NK-92 treated with Interleukin-12 subunit alpha and Interleukin-12 subunit beta, amount 100 ng/mL, for 24 hours (cell line): ENCODE data around the gene CD27.
"Not testable (repeated sequence)": the region's sequence is repeated elsewhere in the genome, so short reads cannot be mapped to it uniquely, and the experiment has no call there.

Experiments used
- DNase-seq: peaks from one replicate; lab custom pipeline; 2025; lab: John Stamatoyannopoulos, UW

CD27 gene

DNA sequence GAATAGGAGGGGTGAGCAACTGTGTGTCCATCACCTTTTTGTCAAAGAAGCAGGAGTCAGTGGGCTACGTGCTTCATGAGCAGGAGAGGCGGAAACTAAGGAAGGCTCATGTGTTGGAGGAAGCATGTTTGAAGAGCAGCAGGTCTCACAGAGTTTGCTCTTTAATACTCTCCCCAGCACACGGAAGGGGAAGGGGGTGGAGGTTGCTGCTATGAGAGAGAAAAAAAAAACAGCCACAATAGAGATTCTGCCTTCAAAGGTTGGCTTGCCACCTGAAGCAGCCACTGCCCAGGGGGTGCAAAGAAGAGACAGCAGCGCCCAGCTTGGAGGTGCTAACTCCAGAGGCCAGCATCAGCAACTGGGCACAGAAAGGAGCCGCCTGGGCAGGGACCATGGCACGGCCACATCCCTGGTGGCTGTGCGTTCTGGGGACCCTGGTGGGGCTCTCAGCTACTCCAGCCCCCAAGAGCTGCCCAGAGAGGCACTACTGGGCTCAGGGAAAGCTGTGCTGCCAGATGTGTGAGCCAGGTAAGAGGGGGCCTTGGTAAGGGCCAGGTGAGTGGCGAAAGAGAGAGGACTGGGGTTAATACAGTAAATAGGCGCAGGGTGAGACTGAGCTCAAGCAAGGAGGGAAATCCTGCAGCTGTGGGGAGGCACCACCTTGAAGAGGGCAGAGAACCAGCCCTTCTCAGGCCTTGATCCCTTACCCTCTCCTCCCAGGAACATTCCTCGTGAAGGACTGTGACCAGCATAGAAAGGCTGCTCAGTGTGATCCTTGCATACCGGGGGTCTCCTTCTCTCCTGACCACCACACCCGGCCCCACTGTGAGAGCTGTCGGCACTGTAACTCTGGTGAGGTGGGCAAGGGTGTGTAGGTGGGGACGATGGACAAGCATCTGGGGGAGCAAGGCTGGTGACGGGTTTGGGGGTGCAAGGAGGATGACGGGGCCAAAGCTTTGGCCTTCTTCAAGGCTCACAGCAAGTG is at the start of gene CD27:
Gene CD27 (plus strand): TSS at position 252 of the 985 bp plus-strand sequence. CDS start 141 bp downstream, at position 393.
- no peak for DNase-seq

DNA sequence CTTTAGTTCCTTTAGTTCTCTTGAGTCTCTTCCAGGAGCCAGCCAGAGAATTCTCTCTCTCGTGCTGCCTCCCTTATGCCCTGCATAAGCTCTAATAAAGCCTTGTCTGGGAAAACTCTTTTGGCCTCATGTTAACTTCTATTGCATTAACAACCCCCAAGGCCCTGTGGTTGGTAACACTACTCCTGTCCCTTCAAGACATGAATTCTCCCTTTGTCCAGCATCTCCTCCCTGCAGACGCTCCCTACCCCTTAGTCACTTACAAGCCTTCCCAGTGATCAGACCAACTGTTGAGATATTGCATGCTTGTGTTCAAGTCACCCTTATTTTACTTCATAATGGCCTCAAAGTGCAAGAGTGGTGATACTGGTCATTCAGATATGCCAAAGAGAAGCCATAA is 48.7 kb upstream of the CD27 start:
- no peak for DNase-seq

DNA sequence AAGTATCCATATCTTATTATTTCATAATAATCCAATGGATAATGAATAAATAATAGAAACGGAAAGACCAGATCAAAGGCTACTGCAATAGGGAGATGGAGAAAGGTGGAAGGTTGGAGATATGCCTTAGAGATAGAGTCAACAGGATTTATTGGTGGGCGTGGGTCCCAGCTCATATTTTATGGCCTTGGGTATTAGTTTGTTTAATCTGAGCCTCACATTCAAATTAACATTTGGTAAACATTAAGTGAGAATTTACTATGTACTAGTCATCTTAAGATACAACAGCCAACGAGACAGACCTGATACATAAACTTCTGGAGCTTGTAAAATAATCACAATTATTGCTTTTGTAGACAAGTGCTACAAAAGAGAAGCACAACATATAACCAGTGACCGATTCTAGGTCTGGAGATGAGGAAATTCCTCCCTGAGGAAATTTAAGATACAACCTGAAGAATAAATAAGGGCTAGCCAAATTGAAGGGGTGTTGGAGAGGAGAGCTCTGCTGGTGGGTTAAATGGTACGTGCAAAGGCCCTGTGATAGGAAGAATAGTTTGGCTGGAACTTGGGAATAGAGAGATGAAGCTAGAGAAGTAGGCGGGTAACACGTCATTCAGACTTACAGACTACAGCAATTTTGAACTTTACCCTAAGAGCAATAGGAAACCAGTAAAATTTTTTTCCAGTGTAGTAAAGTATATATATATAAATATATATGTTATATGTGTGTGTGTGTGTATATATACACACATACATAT is 44.7 kb upstream of the CD27 start:
- DNase-seq, result no peak

DNA sequence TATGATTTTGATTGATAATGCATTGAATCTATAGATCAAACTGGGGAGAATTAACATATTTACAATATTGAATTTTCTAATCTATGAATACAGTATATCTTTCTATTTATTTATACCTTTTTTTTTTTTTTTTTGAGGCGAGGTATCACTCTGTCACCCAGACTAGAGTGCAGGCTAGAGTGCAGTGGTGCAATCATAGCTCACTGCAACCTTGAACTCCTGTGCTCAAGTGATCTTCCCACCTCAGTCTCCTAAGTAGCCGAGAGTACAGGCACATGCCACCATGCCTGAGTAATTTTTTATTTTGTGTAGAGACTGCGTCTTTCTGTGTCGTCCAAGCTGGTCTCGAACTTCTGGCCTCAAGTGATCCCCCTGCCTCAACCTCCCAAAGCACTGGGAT is 40.4 kb upstream of the CD27 start:
- no peak for DNase-seq

DNA sequence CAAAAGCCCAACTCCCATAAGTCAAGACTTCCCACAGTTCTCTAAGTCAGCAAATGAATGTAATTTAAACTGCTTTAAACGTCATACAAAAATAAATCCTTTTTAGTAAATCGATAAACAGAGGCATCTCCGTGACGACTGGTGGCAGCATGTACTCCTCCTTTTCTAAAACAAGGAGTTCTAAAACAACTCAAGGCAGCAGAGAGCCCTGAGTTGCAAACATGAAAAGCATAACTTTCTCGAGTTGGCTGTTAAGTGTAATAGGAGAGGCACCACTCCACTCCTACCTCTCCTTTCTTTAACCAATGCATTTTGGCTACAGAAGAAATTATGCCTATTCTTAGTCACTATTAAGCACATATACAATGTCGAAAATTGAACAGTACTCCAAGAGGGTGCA is 38.8 kb upstream of the CD27 start:
- DNase-seq, result no peak

DNA sequence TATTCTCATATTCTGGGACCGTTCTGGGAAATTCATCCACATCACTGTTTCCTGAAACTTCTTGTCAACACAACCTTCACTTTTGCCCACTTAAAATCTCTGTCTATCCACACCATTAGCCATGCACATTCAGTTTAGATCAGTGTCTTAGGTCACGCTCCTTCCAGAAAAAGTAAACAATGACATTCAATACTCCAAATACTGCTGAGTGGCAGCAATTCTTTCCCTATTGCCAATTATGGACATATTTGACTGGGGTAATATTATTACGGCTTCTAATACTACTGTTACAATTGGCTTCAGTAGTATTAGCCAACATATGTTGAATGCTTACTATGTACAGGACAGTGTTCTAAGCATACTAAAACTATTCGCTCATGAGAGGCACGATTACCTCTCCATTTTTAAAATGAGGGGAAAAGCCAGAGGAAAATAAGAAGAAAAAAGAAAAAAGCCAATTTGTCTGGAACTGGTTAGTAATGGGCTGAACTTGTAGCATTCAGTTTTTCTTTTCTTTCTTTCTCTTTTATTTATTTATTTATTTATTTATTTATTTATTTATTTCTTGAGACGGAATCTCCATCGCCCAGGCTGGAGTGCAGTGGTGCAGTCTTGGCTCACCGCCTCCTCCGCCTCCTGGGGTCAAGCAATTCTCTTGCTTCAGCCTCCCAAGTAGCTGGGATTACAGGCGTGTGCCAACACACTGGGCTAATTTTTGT is 37.4 kb upstream of the CD27 start:
- DNase-seq, result no peak

DNA sequence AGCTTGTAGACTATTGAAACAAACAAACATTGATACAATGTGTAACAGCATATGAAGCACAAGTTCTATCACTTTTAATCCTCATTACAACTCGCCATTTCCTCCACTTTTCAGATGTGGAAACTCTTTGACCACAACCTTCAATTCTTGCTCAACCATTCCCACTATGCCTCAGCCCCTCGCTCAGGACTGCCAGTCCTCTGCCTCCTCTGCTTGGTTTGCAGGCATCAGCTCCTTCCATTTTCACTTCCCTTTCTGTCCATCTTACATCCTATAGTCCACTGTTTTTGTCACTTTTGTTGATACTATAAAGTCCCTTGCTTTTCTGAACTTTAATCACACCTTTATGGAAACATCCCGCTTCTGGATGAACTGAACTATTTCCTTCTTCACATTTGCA is 28.2 kb upstream of the CD27 start:
- DNase-seq, result no peak

DNA sequence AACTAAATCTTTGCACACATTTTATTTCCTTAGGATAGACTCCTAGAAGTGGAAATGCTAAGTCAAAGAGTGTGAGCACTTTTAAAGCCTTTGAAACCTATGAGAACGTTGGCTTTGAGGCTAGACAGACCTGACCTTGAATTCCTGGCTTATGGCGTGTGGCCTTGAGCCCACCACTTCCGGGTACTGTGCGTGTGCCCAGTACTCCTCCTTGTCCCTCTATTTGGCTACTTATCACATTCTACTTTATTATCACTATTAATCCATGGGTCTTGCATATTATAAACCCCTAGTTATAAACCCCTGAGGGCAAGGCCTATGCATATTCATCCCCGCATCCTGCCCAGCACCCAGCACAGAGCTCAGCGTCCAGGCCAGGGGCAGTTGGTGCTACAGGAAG is 26.0 kb upstream of the CD27 start:
- no peak for DNase-seq

DNA sequence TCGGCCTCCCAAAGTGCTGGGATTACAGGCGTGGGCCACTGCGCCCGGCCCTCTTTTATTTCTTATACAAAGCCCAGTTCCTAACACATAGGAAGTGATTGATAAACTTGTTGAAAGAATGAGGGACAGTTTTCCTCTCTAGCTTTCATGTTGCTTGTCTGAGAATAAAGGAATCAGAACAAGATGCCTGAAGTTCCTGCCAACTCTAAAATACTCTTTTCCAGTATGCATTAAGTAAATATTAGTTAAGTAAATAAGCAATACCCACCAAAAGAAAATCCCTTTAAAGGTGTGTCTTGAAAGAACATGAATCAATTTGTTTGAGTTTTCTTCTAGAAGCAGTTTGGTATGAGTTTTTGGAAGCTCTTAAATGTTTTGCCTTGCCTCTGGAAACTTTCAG is 24.4 kb upstream of the CD27 start:
- DNase-seq, result no peak

DNA sequence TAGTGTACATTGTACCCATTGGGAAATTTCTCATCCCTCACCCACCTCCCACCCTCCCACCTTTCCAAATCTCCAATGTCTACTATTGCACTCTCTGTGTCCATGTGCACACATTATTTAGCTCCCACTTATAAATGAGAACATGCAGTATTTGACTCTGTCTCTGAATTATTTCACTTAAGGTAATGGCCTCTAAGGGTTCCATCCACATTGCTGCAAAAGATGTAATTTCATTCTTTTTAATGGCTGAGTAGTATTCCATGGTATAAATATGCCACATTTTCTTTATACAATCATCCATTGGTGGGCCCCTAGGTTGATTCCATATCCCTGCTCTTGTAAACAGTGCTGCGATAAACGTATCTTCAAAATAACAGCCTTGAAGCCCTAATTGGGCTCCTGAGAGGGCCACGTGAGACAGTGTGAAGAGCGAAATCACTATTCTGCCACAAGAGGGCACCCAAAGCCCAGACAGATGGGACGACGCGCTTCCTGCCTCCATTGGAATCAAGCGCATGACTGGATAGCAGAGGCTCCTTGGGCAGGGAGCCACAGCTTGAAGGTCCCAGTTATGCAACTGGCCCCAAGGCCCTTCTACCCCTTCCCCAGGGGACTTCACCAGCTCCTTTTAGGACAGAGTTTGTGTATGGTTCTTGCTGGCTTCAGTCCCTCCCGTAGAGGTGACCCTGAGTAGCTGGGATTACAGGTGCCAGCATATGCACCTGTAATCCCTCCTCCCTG is 21.3 kb upstream of the CD27 start:
- peak; percentile 9 for DNase-seq

DNA sequence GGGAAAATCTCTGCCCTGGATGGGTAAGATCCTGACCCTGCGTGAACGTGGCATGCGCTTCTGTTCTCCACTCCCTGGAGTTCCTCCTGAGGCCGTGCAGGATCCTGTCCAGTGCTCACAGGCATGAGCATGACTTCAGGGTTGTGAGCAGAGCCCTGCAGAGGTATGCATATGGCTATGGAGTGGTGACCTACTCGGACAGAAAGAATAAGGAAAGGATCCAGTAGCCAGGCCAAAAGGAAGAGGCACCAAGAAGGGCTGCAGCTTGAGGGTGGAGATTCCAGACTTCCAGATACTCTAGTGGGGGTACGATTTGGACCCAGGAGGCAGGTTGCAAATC is 20.8 kb upstream of the CD27 start:
- DNase-seq, result no peak

DNA sequence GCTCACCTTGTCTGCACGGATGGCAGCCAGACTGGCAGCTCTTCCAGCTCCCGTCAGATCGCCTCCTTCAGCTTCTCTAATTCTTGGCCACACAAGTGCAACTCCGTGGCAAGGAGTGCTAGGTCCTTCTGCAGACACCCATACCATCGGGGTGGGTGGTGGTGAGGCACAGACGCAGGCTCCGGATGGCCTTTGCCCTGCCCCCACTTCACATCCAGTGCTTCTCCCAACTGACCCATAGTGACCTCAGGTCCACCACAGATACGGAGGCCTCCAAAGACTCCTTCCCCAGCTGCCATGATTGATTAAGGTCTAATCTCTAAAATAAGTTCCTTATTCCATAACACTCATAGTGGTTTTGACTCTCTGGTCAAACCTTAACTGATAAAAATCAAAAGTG is 19.9 kb upstream of the CD27 start:
- DNase-seq, result no peak

DNA sequence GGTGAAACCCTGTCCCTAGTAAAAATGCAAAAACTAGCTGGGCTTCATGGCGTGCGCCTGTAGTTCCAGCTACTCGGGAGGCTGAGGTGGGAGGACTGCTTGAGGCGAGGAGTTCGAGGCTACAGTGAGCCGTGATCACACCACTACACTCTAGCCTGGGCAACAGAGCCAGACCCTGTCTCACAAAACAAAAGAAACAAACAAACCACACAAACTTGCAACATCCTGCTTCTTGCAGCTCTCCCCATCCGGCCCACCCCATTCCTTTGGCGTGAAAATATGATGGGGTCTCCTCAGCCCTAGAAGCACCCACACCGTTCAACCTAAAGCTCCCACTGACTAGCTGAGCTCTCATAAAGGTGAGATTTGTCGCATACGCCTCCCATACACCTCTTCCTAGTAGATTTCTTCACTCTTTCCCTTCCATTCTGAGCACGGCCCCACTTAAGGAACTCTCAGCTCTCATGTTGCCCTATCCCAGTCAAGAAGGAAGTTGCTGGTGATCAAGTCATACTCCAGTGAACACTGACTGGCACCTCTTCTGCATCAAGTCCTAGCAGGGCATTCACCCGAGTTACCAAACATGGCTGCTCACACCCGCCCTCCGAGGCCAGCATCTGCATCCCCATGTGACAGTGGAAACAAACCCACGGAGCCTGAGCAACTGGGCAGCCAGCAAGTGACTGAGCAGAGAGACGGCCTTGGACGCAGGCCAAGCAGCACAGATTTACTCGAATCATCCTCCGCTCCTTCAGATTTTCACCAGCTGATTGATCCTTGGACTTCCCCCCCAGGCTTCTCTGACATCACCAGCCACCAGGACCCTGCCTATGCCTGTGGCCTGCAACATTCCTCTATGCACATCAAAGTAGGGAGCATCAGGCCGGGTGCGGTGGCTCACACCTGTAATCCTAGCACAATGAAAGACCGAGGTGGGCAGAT is 18.9 kb upstream of the CD27 start:
- no peak for DNase-seq

DNA sequence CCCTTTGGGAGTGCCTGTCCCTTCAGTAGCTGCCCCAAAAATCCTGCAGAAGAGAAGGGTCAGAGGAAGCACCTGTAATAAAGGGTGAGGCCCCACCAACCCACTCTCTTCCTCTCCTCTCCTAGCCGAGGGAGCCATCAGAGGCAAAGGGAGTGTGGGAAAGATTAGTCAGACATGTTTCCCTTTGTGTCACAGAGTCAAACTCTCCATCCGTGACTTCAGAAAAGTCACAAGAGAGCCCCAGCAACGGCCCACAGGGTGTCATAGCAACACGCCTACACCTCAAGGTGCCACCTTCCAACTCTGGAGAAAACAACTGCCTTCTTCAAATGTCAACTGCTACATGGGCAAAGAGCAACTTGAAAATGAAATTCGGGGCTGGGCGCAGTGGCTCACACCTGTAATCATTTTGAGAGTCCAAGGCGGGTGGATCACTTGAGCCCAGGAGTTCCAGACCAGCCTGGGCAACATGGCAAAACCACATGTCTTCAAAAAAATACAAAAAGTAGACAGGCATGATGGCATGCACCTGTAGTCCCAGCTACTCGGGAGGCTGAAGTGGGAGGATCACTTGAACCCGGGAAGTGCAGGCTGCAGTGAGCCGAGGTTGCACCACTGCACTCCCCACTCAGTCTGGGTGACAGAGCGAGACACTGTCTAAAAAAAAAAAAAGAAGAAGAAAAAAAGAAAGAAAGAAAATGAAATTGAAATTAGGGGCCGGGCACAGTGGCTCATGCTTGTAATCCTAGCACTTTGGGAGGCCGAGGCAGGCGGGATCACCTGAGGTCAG is 17.7 kb upstream of the CD27 start:
- no peak for DNase-seq

DNA sequence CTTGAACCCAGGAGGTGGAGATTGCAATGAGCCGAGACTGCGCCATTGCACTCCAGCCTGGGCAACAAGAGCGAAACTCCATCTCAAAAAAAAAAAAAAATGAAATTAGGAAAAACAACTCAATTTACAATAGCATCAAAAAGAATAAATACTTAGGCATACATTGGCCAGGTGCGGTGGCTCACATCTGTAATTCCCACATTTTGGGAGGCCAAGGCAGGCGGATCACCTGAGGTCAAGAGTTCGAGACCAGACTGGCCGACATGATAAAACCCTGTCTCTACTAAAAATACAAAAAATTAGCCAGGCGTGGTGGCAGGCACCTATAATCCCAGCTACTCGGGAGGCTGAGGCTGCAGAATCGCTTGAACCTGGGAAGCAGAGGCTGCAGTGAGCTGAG is 17.0 kb upstream of the CD27 start:
- not testable (repeated sequence) for DNase-seq

DNA sequence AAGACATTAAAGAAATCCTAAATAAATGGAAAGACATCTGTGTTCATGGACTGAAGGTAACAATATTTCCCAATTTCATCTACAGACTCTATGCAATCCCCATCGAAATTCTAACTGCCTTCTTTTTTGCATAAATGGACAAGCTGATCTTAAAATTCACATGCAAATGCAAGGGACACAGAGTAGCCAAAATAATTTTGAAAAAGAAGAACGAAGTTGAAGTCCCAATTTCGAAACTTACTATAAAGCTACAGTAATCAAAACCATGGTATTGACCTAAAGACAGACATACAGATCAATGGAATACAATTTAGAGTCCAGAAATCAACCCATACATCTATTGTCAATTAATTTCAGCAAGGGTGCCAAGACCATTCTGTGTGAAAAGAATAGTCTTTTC is 16.4 kb upstream of the CD27 start:
- DNase-seq, result no peak

DNA sequence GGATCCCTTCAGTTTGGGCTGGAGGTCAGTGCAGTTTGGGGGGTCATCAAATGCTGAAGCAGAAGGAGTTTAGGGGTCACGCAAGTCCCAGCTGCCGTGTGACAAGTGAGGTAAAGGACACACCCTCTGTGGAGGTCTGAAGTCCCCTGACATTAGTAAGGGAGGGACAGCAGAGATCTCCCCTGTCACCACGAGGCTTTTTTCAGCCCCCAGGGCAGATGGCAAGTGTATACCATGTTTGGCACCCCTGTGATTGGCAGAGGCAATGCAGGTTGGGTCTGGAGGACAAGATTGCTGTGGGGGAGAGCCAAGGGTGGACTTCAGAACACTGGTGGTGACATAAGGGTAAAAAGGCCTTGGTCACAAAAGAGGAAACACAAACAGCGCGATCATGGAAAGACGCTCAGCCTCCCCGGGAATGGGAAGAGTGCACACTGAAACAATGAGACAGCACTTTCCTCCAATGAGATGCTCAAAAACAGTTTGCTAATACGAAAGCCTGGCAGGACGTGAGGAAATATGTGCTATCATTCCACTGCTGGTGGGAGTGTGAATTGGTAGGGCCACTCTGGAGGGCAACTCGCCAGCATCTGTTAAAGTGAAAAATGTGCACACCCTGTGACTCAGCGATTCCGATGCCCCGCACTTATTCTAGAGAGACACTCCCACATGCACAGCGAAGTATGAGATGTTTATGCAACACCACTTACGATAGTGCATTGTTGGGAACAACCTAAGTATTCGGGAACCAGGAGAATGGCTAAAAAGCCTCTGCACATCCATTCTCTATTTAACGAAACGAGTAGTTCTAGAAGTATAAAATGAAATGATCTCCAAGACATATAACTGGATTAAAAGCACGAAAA is 14.4 kb upstream of the CD27 start:
- no peak for DNase-seq

DNA sequence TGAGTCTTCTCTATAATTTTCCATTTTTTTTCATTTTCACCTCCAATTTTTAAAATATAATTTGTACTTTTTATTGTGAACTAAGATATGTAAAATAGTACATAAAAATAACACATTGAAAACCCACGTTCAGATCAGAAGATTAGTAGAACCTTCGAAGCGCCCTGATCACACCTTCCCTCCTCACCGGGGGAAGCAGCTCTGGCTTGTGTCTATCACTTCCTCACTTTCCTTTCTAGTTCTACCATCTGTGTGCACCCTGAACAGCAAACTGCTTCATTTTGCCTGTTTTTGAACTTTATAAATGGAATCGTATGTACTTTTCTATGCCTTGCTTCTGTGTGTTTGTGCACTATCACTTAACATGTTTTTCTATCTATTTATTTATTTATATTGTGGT is 11.8 kb upstream of the CD27 start:
- DNase-seq, result no peak
